Activated CD8-positive, alpha-beta T cell treated with anti-CD3 and anti-CD28 coated beads, Interleukin-2, amount 10 ng/mL, durations not matched to agents 7 days and 5 days (primary cell): ENCODE results near the gene ERC1. TPM values are rescaled to one million over a fixed set of nuclear protein-coding genes. Genes with fewer than 3 reads are reported as not detected.

Source experiments
- ATAC-seq: fragments of 150-1000 bp; cut with Tn5 transposase; one replicate; pipeline ENCODE4 v1.10.0; 2021; ENCODE audit warnings: moderate library complexity
- CTCF ChIA-PET: fragments of 350-600 bp; sonication (Branson Sonifier 250); formaldehyde crosslinking; loops from one replicate; lab custom pipeline; 2021; ENCODE audit warnings: antibody characterized with exemption; lab: Charles Lee
- POLR2A ChIA-PET: fragments of 350-600 bp; sonication (Branson Sonifier 250); formaldehyde crosslinking; loops from one replicate; lab custom pipeline; 2021; ENCODE audit warnings: antibody characterized with exemption; lab: Charles Lee
- DNase-seq: peaks from one replicate; pipeline ENCODE4 v3.0.0-alpha.2; 2020
- H3K27ac Mint-ChIP-seq: one replicate; pipeline ENCODE4 v1.8.0; 2021; ENCODE audit warnings: mild to moderate bottlenecking, mixed read lengths
- H3K27me3 Mint-ChIP-seq: one replicate; pipeline ENCODE4 v1.8.0; 2021; ENCODE audit warnings: low read depth, mixed read lengths
- H3K36me3 Mint-ChIP-seq: one replicate; pipeline ENCODE4 v1.8.0; 2021; ENCODE audit warnings: low read depth, mixed read lengths
- H3K4me1 Mint-ChIP-seq: one replicate; pipeline ENCODE4 v1.8.0; 2021; ENCODE audit warnings: low read depth, mixed read lengths
- H3K4me3 Mint-ChIP-seq: one replicate; pipeline ENCODE4 v1.8.0; 2021; ENCODE audit warnings: mild to moderate bottlenecking, mixed read lengths
- H3K9me3 Mint-ChIP-seq: one replicate; pipeline ENCODE4 v1.8.0; 2022; ENCODE audit warnings: mixed read lengths; ENCODE audit not compliant: insufficient read depth
- total RNA-seq, 2 experiments: library from RNA; stranded (reverse); gene quantifications; one replicate each; pipeline ENCODE4 v1.2.3, GENCODE V29; 2021

Gene ERC1
- total RNA-seq, 2 experiments from 2014 or later, result 25.2 to 32.9 TPM

- Mint-ChIP-seq H3K27ac (no peak overlapping the region), H3K36me3 (no peaks in the 10 kb centered on the region), H3K9me3 (peaks cover 6% of the 10 kb centered on the region), H3K4me3 (no peak overlapping the region), H3K4me1 (no peaks in the 10 kb centered on the region), H3K27me3 (no peaks in the 10 kb centered on the region)
- ChIA-PET POLR2A (no interaction called here), CTCF (no interaction called here)
- DNase-seq (no peak), ATAC-seq (no peak)
Measured at GRCh38 chr12:1367331-1368291, 376.6 kb downstream of the ERC1 start.

GRCh38 chr12:1369460-1369859, 378.4 kb downstream of the ERC1 start:
- no peak overlapping the region for H3K27ac Mint-ChIP-seq
- no peaks in the 10 kb centered on the region for H3K27me3 Mint-ChIP-seq
- peaks cover 6% of the 10 kb centered on the region for H3K9me3 Mint-ChIP-seq
- no peak for DNase-seq
- H3K36me3 Mint-ChIP-seq, result no peaks in the 10 kb centered on the region
- POLR2A ChIA-PET, result no interaction called here
- H3K4me3 Mint-ChIP-seq, result no peak overlapping the region
- no peaks in the 10 kb centered on the region for H3K4me1 Mint-ChIP-seq
- ATAC-seq, result no peak
- CTCF ChIA-PET, result interaction anchor here (2.2 to 2.4 kb wide), 2 partner anchors 214 to 252 kb away, joined by 6 to 8 read pairs; no protein-coding TSS in a partner anchor

GRCh38 chr12:1369938-1370500, 379.0 kb downstream of the ERC1 start:
- ATAC-seq, result no peak
- DNase-seq, result no peak
- ChIA-PET CTCF (interaction anchor here (2.2 to 2.4 kb wide), 2 partner anchors 213 to 252 kb away, joined by 6 to 8 read pairs; no protein-coding TSS in a partner anchor), POLR2A (no interaction called here)
- Mint-ChIP-seq H3K36me3 (no peaks in the 10 kb centered on the region), H3K9me3 (peaks cover 6% of the 10 kb centered on the region), H3K27me3 (no peaks in the 10 kb centered on the region), H3K4me3 (no peak overlapping the region), H3K27ac (no peak overlapping the region), H3K4me1 (no peaks in the 10 kb centered on the region)

GRCh38 chr12:1373901-1374735, 383.1 kb downstream of the ERC1 start:
- Mint-ChIP-seq H3K27me3 (no peaks in the 10 kb centered on the region), H3K4me3 (no peak overlapping the region), H3K4me1 (no peaks in the 10 kb centered on the region), H3K36me3 (peaks cover 2% of the 10 kb centered on the region), H3K27ac (no peak overlapping the region), H3K9me3 (no peaks in the 10 kb centered on the region)
- POLR2A ChIA-PET, result no interaction called here
- ATAC-seq (no peak), DNase-seq (no peak)
- CTCF ChIA-PET, result no interaction called here

- POLR2A ChIA-PET, result no interaction called here
- Mint-ChIP-seq H3K27ac (no peak overlapping the region), H3K4me1 (no peaks in the 10 kb centered on the region), H3K9me3 (no peaks in the 10 kb centered on the region), H3K4me3 (no peak overlapping the region), H3K27me3 (no peaks in the 10 kb centered on the region), H3K36me3 (peaks cover 2% of the 10 kb centered on the region)
- no peak for DNase-seq
- no peak for ATAC-seq
- CTCF ChIA-PET, result no interaction called here
Measured at GRCh38 chr12:1375323-1375722, 384.3 kb downstream of the ERC1 start.

- Mint-ChIP-seq H3K27me3 (no peaks in the 10 kb centered on the region), H3K4me3 (no peak overlapping the region), H3K4me1 (no peaks in the 10 kb centered on the region), H3K36me3 (peaks cover 2% of the 10 kb centered on the region), H3K27ac (no peak overlapping the region), H3K9me3 (no peaks in the 10 kb centered on the region)
- ChIA-PET POLR2A (no interaction called here), CTCF (no interaction called here)
- ATAC-seq (no peak), DNase-seq (no peak)
Measured at GRCh38 chr12:1377117-1377516, 386.1 kb downstream of the ERC1 start.

- Mint-ChIP-seq H3K4me3 (no peak overlapping the region), H3K27me3 (no peaks in the 10 kb centered on the region), H3K27ac (no peak overlapping the region), H3K4me1 (no peaks in the 10 kb centered on the region), H3K9me3 (no peaks in the 10 kb centered on the region), H3K36me3 (peaks cover 2% of the 10 kb centered on the region)
- POLR2A ChIA-PET, result no interaction called here
- ATAC-seq (no peak), DNase-seq (no peak)
- CTCF ChIA-PET, result no interaction called here
Measured at GRCh38 chr12:1377681-1378080, 386.7 kb downstream of the ERC1 start.

- CTCF ChIA-PET, result interaction anchor here (1.1 kb wide), 1 partner anchor 32 kb away, joined by 3 read pairs; no protein-coding TSS in a partner anchor
- no peaks in the 10 kb centered on the region for H3K9me3 Mint-ChIP-seq
- DNase-seq (no peak), ATAC-seq (no peak)
- H3K36me3 Mint-ChIP-seq, result peaks cover 2% of the 10 kb centered on the region
- POLR2A ChIA-PET, result no interaction called here
- H3K27ac Mint-ChIP-seq, result no peak overlapping the region
- H3K4me1 Mint-ChIP-seq, result no peaks in the 10 kb centered on the region
- H3K4me3 Mint-ChIP-seq, result no peak overlapping the region
- H3K27me3 Mint-ChIP-seq, result no peaks in the 10 kb centered on the region
Measured at GRCh38 chr12:1380171-1380851, 389.3 kb downstream of the ERC1 start.

GRCh38 chr12:1382151-1382550, 391.1 kb downstream of the ERC1 start:
- Mint-ChIP-seq H3K4me1 (no peaks in the 10 kb centered on the region), H3K27me3 (no peaks in the 10 kb centered on the region), H3K4me3 (no peak overlapping the region), H3K36me3 (peaks cover 1% of the 10 kb centered on the region), H3K27ac (no peak overlapping the region), H3K9me3 (no peaks in the 10 kb centered on the region)
- DNase-seq, result no peak
- no peak for ATAC-seq
- CTCF ChIA-PET, result no interaction called here
- POLR2A ChIA-PET, result no interaction called here

- DNase-seq (no peak), ATAC-seq (no peak)
- POLR2A ChIA-PET, result no interaction called here
- H3K27me3 Mint-ChIP-seq, result no peaks in the 10 kb centered on the region
- no peaks in the 10 kb centered on the region for H3K36me3 Mint-ChIP-seq
- no peaks in the 10 kb centered on the region for H3K4me1 Mint-ChIP-seq
- no peak overlapping the region for H3K27ac Mint-ChIP-seq
- no peaks in the 10 kb centered on the region for H3K9me3 Mint-ChIP-seq
- CTCF ChIA-PET, result interaction anchor here (1.1 kb wide), 1 partner anchor 150 kb away, joined by 4 read pairs; no protein-coding TSS in a partner anchor
- no peak overlapping the region for H3K4me3 Mint-ChIP-seq
Measured at GRCh38 chr12:1382826-1383225, 391.8 kb downstream of the ERC1 start.

- ATAC-seq, result no peak
- H3K27ac Mint-ChIP-seq, result no peak overlapping the region
- ChIA-PET POLR2A (no interaction called here), CTCF (interaction anchor here (1.1 to 1.5 kb wide), 3 partner anchors 76 to 265 kb away, joined by 3 to 6 read pairs (median 4); no protein-coding TSS in a partner anchor)
- H3K4me3 Mint-ChIP-seq, result no peak overlapping the region
- H3K9me3 Mint-ChIP-seq, result no peaks in the 10 kb centered on the region
- H3K27me3 Mint-ChIP-seq, result no peaks in the 10 kb centered on the region
- DNase-seq, result no peak
- H3K36me3 Mint-ChIP-seq, result no peaks in the 10 kb centered on the region
- no peaks in the 10 kb centered on the region for H3K4me1 Mint-ChIP-seq
Measured at GRCh38 chr12:1383758-1384157, 392.7 kb downstream of the ERC1 start.
